G401.6 (cell line): ENCODE data around the gene CPT1A.
A peak's percentile ranks its signal among the peaks of the same experiment; 100 is the strongest.

Experiments
- FAIRE-seq: peaks from 2 replicates; lab custom pipeline; 2012; peaks lifted over from hg19 to GRCh38; lab: Jason Lieb, UNC

The CPT1A gene

GRCh38 chr11:68828957-68829356 lies 12.8 kb downstream of the CPT1A start:
- FAIRE-seq, result no peak

GRCh38 chr11:68828155-68828931 lies 13.4 kb downstream of the CPT1A start:
- no peak for FAIRE-seq

GRCh38 chr11:68827733-68828132 lies 14.0 kb downstream of the CPT1A start:
- no peak for FAIRE-seq

- FAIRE-seq, result no peak
Observed at GRCh38 chr11:68826726-68827125, 15.0 kb downstream of the CPT1A start.

- no peak for FAIRE-seq
Observed at GRCh38 chr11:68825571-68825970, 16.1 kb downstream of the CPT1A start.

- no peak for FAIRE-seq
Observed at GRCh38 chr11:68822546-68822945, 19.2 kb downstream of the CPT1A start.

GRCh38 chr11:68821670-68822069 lies 20.0 kb downstream of the CPT1A start:
- no peak for FAIRE-seq

- no peak for FAIRE-seq
Observed at GRCh38 chr11:68819362-68819761, 22.4 kb downstream of the CPT1A start.

GRCh38 chr11:68818181-68818580 lies 23.5 kb downstream of the CPT1A start:
- FAIRE-seq, result no peak

- no peak for FAIRE-seq
Observed at GRCh38 chr11:68817554-68817953, 24.2 kb downstream of the CPT1A start.

GRCh38 chr11:68816917-68817419 lies 24.7 kb downstream of the CPT1A start:
- FAIRE-seq, result no peak

GRCh38 chr11:68816251-68816776 lies 25.4 kb downstream of the CPT1A start:
- no peak for FAIRE-seq

- FAIRE-seq, result no peak
Observed at GRCh38 chr11:68813773-68814172, 27.9 kb downstream of the CPT1A start.

- no peak for FAIRE-seq
Observed at GRCh38 chr11:68812526-68812925, 29.2 kb downstream of the CPT1A start.

- FAIRE-seq, result no peak
Observed at GRCh38 chr11:68810164-68810563, 31.6 kb downstream of the CPT1A start.

GRCh38 chr11:68809506-68809905 lies 32.2 kb downstream of the CPT1A start:
- no peak for FAIRE-seq

- peak; percentile 78 for FAIRE-seq
Observed at GRCh38 chr11:68808787-68809186, 32.9 kb downstream of the CPT1A start.

- no peak for FAIRE-seq
Observed at GRCh38 chr11:68806931-68807844, 34.5 kb downstream of the CPT1A start.

- FAIRE-seq, result no peak
Observed at GRCh38 chr11:68804786-68805185, 36.9 kb downstream of the CPT1A start.

- no peak for FAIRE-seq
Observed at GRCh38 chr11:68803766-68804165, 38.0 kb downstream of the CPT1A start.

- FAIRE-seq, result no peak
Observed at GRCh38 chr11:68798221-68798813, 43.4 kb downstream of the CPT1A start.

- no peak for FAIRE-seq
Observed at GRCh38 chr11:68796801-68797200, 44.9 kb downstream of the CPT1A start.
